Activated CD4-positive, alpha-beta memory T cell treated with anti-CD3 and anti-CD28 coated beads, Interleukin-2, amount 10 ng/mL, durations not matched to agents 7 days and 5 days (primary cell): Measurements from ENCODE around the gene GXYLT1. TPM values are rescaled to one million over a fixed set of nuclear protein-coding genes. Genes with fewer than 3 reads are reported as not detected.
A peak's percentile ranks its signal among the peaks of the same experiment; 100 is the strongest.

Experiments used
- CTCF ChIA-PET: fragments of 350-600 bp; sonication (Branson Sonifier 250); formaldehyde crosslinking; loops from one replicate; lab custom pipeline; 2021; ENCODE audit warnings: antibody characterized with exemption, inconsistent platforms; lab: Charles Lee
- POLR2A ChIA-PET: fragments of 350-600 bp; sonication (Branson Sonifier 250); formaldehyde crosslinking; loops from one replicate; lab custom pipeline; 2021; ENCODE audit warnings: antibody characterized with exemption; lab: Charles Lee
- DNase-seq: peaks from one replicate; pipeline ENCODE4 v3.0.0-alpha.2; 2020
- H3K27ac Mint-ChIP-seq: one replicate; pipeline ENCODE4 v1.8.0; 2021; ENCODE audit warnings: mild to moderate bottlenecking, mixed read lengths
- H3K27me3 Mint-ChIP-seq: one replicate; pipeline ENCODE4 v1.8.0; 2021; ENCODE audit warnings: mixed read lengths
- H3K36me3 Mint-ChIP-seq: one replicate; pipeline ENCODE4 v1.8.0; 2021; ENCODE audit warnings: low read depth, mixed read lengths
- H3K4me1 Mint-ChIP-seq: one replicate; pipeline ENCODE4 v1.8.0; 2021; ENCODE audit warnings: mixed read lengths
- H3K4me3 Mint-ChIP-seq: one replicate; pipeline ENCODE4 v1.8.0; 2021; ENCODE audit warnings: mild to moderate bottlenecking, mixed read lengths
- H3K9me3 Mint-ChIP-seq: one replicate; pipeline ENCODE4 v1.8.0; 2021; ENCODE audit warnings: mixed read lengths
- total RNA-seq, 2 experiments: library from RNA; stranded (reverse); gene quantifications; one replicate each; pipeline ENCODE4 v1.2.3, GENCODE V29; 2021

The GXYLT1 gene
- total RNA-seq, 2 experiments from 2014 or later, result 7.8 to 9.7 TPM

GRCh38 chr12:42141981-42142606 is 2.6 kb downstream of the GXYLT1 start:
- H3K27ac Mint-ChIP-seq, result no peak overlapping the region
- peaks cover 32% of the 10 kb centered on the region for H3K4me1 Mint-ChIP-seq
- peaks cover 3% of the 10 kb centered on the region for H3K36me3 Mint-ChIP-seq
- peaks cover 3% of the 10 kb centered on the region for H3K27me3 Mint-ChIP-seq
- CTCF ChIA-PET, result no interaction called here
- no peak for DNase-seq
- no peak overlapping the region for H3K4me3 Mint-ChIP-seq
- no peaks in the 10 kb centered on the region for H3K9me3 Mint-ChIP-seq
- POLR2A ChIA-PET, result interaction anchor here (1.4 kb wide), 1 partner anchor 96 kb away, joined by 3 read pairs; the partner anchor contains the start of gene YAF2

GRCh38 chr12:42140901-42141300 is 3.8 kb downstream of the GXYLT1 start:
- Mint-ChIP-seq H3K36me3 (peaks cover 3% of the 10 kb centered on the region), H3K27ac (no peak overlapping the region), H3K4me3 (no peak overlapping the region), H3K9me3 (no peaks in the 10 kb centered on the region), H3K27me3 (peaks cover 3% of the 10 kb centered on the region), H3K4me1 (peaks cover 29% of the 10 kb centered on the region)
- DNase-seq, result no peak
- ChIA-PET POLR2A (no interaction called here), CTCF (no interaction called here)

GRCh38 chr12:42135259-42135814 is 9.3 kb downstream of the GXYLT1 start:
- no peak overlapping the region for H3K4me3 Mint-ChIP-seq
- H3K27ac Mint-ChIP-seq, result no peak overlapping the region
- H3K27me3 Mint-ChIP-seq, result no peaks in the 10 kb centered on the region
- no peaks in the 10 kb centered on the region for H3K9me3 Mint-ChIP-seq
- ChIA-PET POLR2A (no interaction called here), CTCF (no interaction called here)
- no peak for DNase-seq
- H3K36me3 Mint-ChIP-seq, result no peaks in the 10 kb centered on the region
- peaks cover 3% of the 10 kb centered on the region for H3K4me1 Mint-ChIP-seq

- no peak for DNase-seq
- Mint-ChIP-seq H3K36me3 (no peaks in the 10 kb centered on the region), H3K4me1 (peaks cover 7% of the 10 kb centered on the region), H3K27ac (no peak overlapping the region), H3K9me3 (no peaks in the 10 kb centered on the region), H3K4me3 (no peak overlapping the region), H3K27me3 (no peaks in the 10 kb centered on the region)
- POLR2A ChIA-PET, result interaction anchor here (0.8 kb wide), 1 partner anchor 14 kb away, joined by 3 read pairs; the partner anchor contains the start of gene GXYLT1
- CTCF ChIA-PET, result interaction anchor here (0.5 to 1.0 kb wide), 2 partner anchors 30 to 242 kb away, joined by 3 to 4 read pairs; no protein-coding TSS in a partner anchor
Measured at GRCh38 chr12:42130672-42131402, 13.8 kb downstream of the GXYLT1 start.

GRCh38 chr12:42129595-42130204 is 15.0 kb downstream of the GXYLT1 start:
- Mint-ChIP-seq H3K36me3 (no peaks in the 10 kb centered on the region), H3K9me3 (no peaks in the 10 kb centered on the region), H3K27me3 (no peaks in the 10 kb centered on the region), H3K4me1 (peaks cover 7% of the 10 kb centered on the region), H3K4me3 (no peak overlapping the region), H3K27ac (no peak overlapping the region)
- no peak for DNase-seq
- ChIA-PET CTCF (no interaction called here), POLR2A (no interaction called here)

- CTCF ChIA-PET, result interaction anchor here (1.6 kb wide), 1 partner anchor 203 kb away, joined by 5 read pairs; no protein-coding TSS in a partner anchor
- H3K27me3 Mint-ChIP-seq, result no peaks in the 10 kb centered on the region
Measured at GRCh38 chr12:42128888-42129287, 15.8 kb downstream of the GXYLT1 start.

GRCh38 chr12:42128327-42128726 is 16.3 kb downstream of the GXYLT1 start:
- H3K9me3 Mint-ChIP-seq, result no peaks in the 10 kb centered on the region
- no peak overlapping the region for H3K4me3 Mint-ChIP-seq
- ChIA-PET POLR2A (no interaction called here), CTCF (interaction anchor here (1.6 kb wide), 1 partner anchor 203 kb away, joined by 5 read pairs; no protein-coding TSS in a partner anchor)
- no peaks in the 10 kb centered on the region for H3K36me3 Mint-ChIP-seq
- peaks cover 7% of the 10 kb centered on the region for H3K4me1 Mint-ChIP-seq
- H3K27me3 Mint-ChIP-seq, result no peaks in the 10 kb centered on the region
- H3K27ac Mint-ChIP-seq, result no peak overlapping the region
- DNase-seq, result no peak

More at GRCh38 chr12:42128888-42129287, 15.8 kb downstream of the GXYLT1 start:
- H3K4me3 Mint-ChIP-seq, result no peak overlapping the region
- H3K9me3 Mint-ChIP-seq, result no peaks in the 10 kb centered on the region
- no peak overlapping the region for H3K27ac Mint-ChIP-seq
- POLR2A ChIA-PET, result no interaction called here
- H3K36me3 Mint-ChIP-seq, result no peaks in the 10 kb centered on the region
- peaks cover 7% of the 10 kb centered on the region for H3K4me1 Mint-ChIP-seq
- DNase-seq, result no peak

GRCh38 chr12:42126963-42127362 is 17.7 kb downstream of the GXYLT1 start:
- no peaks in the 10 kb centered on the region for H3K36me3 Mint-ChIP-seq
- H3K27ac Mint-ChIP-seq, result no peak overlapping the region
- DNase-seq, result no peak
- CTCF ChIA-PET, result no interaction called here
- H3K4me3 Mint-ChIP-seq, result no peak overlapping the region
- no peaks in the 10 kb centered on the region for H3K27me3 Mint-ChIP-seq
- H3K4me1 Mint-ChIP-seq, result peaks cover 7% of the 10 kb centered on the region
- POLR2A ChIA-PET, result interaction anchor here (1.4 kb wide), 1 partner anchor 11 kb away, joined by 3 read pairs; no protein-coding TSS in a partner anchor
- H3K9me3 Mint-ChIP-seq, result no peaks in the 10 kb centered on the region

GRCh38 chr12:42125388-42125767 is 19.3 kb downstream of the GXYLT1 start:
- no peak for DNase-seq
- CTCF ChIA-PET, result interaction anchor here (0.7 to 0.8 kb wide), 2 partner anchors 20 to 211 kb away, joined by 3 to 4 read pairs; no protein-coding TSS in a partner anchor
- Mint-ChIP-seq H3K36me3 (peaks cover 3% of the 10 kb centered on the region), H3K27ac (no peak overlapping the region), H3K9me3 (no peaks in the 10 kb centered on the region), H3K4me3 (no peak overlapping the region), H3K27me3 (no peaks in the 10 kb centered on the region), H3K4me1 (peaks cover 6% of the 10 kb centered on the region)
- POLR2A ChIA-PET, result no interaction called here

GRCh38 chr12:42124764-42125387 is 19.8 kb downstream of the GXYLT1 start:
- no peak overlapping the region for H3K4me3 Mint-ChIP-seq
- CTCF ChIA-PET, result no interaction called here

GRCh38 chr12:42119085-42119633 is 25.5 kb downstream of the GXYLT1 start:
- Mint-ChIP-seq H3K9me3 (peaks cover 5% of the 10 kb centered on the region), H3K27me3 (no peaks in the 10 kb centered on the region), H3K36me3 (peaks cover 33% of the 10 kb centered on the region), H3K4me1 (peaks cover 17% of the 10 kb centered on the region), H3K4me3 (no peak overlapping the region), H3K27ac (peak overlapping the region; percentile 58)
- ChIA-PET POLR2A (no interaction called here), CTCF (interaction anchor here (1.2 to 1.4 kb wide), 2 partner anchors 15 to 253 kb away, joined by 4 read pairs; no protein-coding TSS in a partner anchor)
- DNase-seq, result no peak

More at GRCh38 chr12:42124764-42125387, 19.8 kb downstream of the GXYLT1 start:
- DNase-seq, result no peak
- Mint-ChIP-seq H3K4me1 (peaks cover 9% of the 10 kb centered on the region), H3K36me3 (peaks cover 4% of the 10 kb centered on the region), H3K9me3 (no peaks in the 10 kb centered on the region), H3K27me3 (no peaks in the 10 kb centered on the region), H3K27ac (no peak overlapping the region)
- POLR2A ChIA-PET, result no interaction called here
